HepG2 (cell line): ENCODE measurements around the gene ZFAND2A. TPM values are rescaled to one million over a fixed set of nuclear protein-coding genes. Genes with fewer than 3 reads are reported as not detected.

Experiments used
- ATF5 ChIP-seq: sonication (generic); formaldehyde crosslinking; IDR thresholded peaks from 2 replicates; pipeline ENCODE4 v1.4.0; 2020; ENCODE audit warnings: mild to moderate bottlenecking, low read depth, missing genetic modification reagents
- ATF7-NPFF ChIP-seq: sonication (generic); formaldehyde crosslinking; IDR thresholded peaks from 2 replicates; pipeline ENCODE4 v1.8.1; 2023; ENCODE audit warnings: mild to moderate bottlenecking, low read depth, missing genetic modification reagents, moderate library complexity
- BRD4 ChIP-seq: sonication (generic); formaldehyde crosslinking; IDR thresholded peaks from 2 replicates; pipeline ENCODE4 v1.4.0; 2020; ENCODE audit warnings: missing genetic modification reagents
- DMTF1 ChIP-seq: sonication (generic); formaldehyde crosslinking; IDR thresholded peaks from 2 replicates; pipeline ENCODE4 v1.4.0; 2020; ENCODE audit warnings: mild to moderate bottlenecking, missing genetic modification reagents
- DR1 ChIP-seq: sonication (generic); formaldehyde crosslinking; IDR thresholded peaks from 2 replicates; pipeline ENCODE4 v1.8.0; 2021; ENCODE audit warnings: mild to moderate bottlenecking, missing genetic modification reagents, inconsistent platforms
- FOXP1 ChIP-seq, 2 experiments: fragments of 450-650 bp in 1 of 2; IDR thresholded peaks; 2 replicates each; pipeline ENCODE4 v1.6.1; 2017 to 2018; ENCODE audit warnings: antibody characterized with exemption in 1 of 2
- IRF2 ChIP-seq: IDR thresholded peaks from 2 replicates; pipeline ENCODE4 v1.6.1; 2018; ENCODE audit warnings: missing genetic modification reagents, missing compliant biosample characterization
- KLF12 ChIP-seq: sonication (generic); formaldehyde crosslinking; IDR thresholded peaks from 2 replicates; pipeline ENCODE4 v1.4.0; 2020; ENCODE audit warnings: missing genetic modification reagents, borderline replicate concordance
- KLF9 ChIP-seq: IDR thresholded peaks from 2 replicates; pipeline ENCODE4 v1.6.1; 2016; ENCODE audit warnings: low read depth
- NR0B2 ChIP-seq: sonication (generic); formaldehyde crosslinking; IDR thresholded peaks from 2 replicates; pipeline ENCODE4 v1.4.0; 2020; ENCODE audit warnings: mild to moderate bottlenecking, missing genetic modification reagents
- NR2C2 ChIP-seq: sonication (generic); formaldehyde crosslinking; IDR thresholded peaks from 2 replicates; pipeline ENCODE4 v1.4.0; 2020; ENCODE audit warnings: missing genetic modification reagents, mild to moderate bottlenecking, moderate library complexity, borderline replicate concordance
- PPARG ChIP-seq: conservative IDR thresholded peaks from 2 replicates; pipeline ENCODE4 v1.6.1; 2016; ENCODE audit warnings: missing biosample characterization, missing genetic modification reagents
- STAG1 ChIP-seq: sonication (generic); formaldehyde crosslinking; IDR thresholded peaks from 2 replicates; pipeline ENCODE4 v1.4.0; 2020; ENCODE audit warnings: missing genetic modification reagents
- TEAD3 ChIP-seq: optimal IDR thresholded peaks from 2 replicates; pipeline ENCODE3; 2016; ENCODE audit warnings: borderline replicate concordance
- ZKSCAN8 ChIP-seq: IDR thresholded peaks from 2 replicates; pipeline ENCODE4 v1.6.1; 2016; ENCODE audit warnings: borderline replicate concordance, missing genetic modification reagents, missing compliant biosample characterization
- polyA plus RNA-seq, 8 experiments: library from polyadenylated mRNA; depleted of rRNA in 3 of 8; stranded (reverse) in 7 of 8; unstranded in 1 of 8; fragments of >200 nt; fragmentation: Illumina TruSeq in 4 of 8; extraction: Trizol in 4 of 8; gene quantifications; 2 replicates each; pipeline versions ENCODE4 v1.2.1 to v1.2.3, GENCODE V29; 2011 to 2016; ENCODE audit warnings: low read depth in 4 of 8, missing spikeins in 1 of 8, mixed read lengths in 1 of 8; ENCODE audit not compliant: insufficient read depth in 1 of 8
- total RNA-seq, 5 experiments: library from RNA; depleted of rRNA; stranded (reverse); fragments of >200 nt; fragmentation: Illumina TruSeq; extraction: Trizol; gene quantifications; 2 replicates each; pipeline ENCODE4 v1.2.3, GENCODE V29; 2016; ENCODE audit warnings: low read depth in 1 of 5
- TF ChIP-seq, protein P1 (sequence below): sonication (generic); formaldehyde crosslinking; IDR thresholded peaks from 2 replicates; pipeline ENCODE4 v1.8.0; 2023; ENCODE audit warnings: mild to moderate bottlenecking, missing genetic modification reagents
- TF ChIP-seq, protein P2 (sequence below): sonication (generic); formaldehyde crosslinking; IDR thresholded peaks from 2 replicates; pipeline ENCODE4 v1.5.0; 2020; ENCODE audit warnings: mild to moderate bottlenecking, missing genetic modification reagents
- TF ChIP-seq, protein P3 (sequence below): sonication (generic); formaldehyde crosslinking; IDR thresholded peaks from 2 replicates; pipeline ENCODE4 v1.5.1; 2020; ENCODE audit warnings: mild to moderate bottlenecking, missing genetic modification reagents, moderate library complexity
- TF ChIP-seq, protein P4 (sequence below): sonication (generic); formaldehyde crosslinking; IDR thresholded peaks from 2 replicates; pipeline ENCODE4 v1.8.0; 2022; ENCODE audit warnings: mild to moderate bottlenecking, missing genetic modification reagents, moderate library complexity

ZFAND2A gene
- total and polyA plus RNA-seq, 2 of the 13 experiments (the other 11 are each of a cell fraction or from before 2014, with no cell fraction given) = 140 to 153 TPM

DNA sequence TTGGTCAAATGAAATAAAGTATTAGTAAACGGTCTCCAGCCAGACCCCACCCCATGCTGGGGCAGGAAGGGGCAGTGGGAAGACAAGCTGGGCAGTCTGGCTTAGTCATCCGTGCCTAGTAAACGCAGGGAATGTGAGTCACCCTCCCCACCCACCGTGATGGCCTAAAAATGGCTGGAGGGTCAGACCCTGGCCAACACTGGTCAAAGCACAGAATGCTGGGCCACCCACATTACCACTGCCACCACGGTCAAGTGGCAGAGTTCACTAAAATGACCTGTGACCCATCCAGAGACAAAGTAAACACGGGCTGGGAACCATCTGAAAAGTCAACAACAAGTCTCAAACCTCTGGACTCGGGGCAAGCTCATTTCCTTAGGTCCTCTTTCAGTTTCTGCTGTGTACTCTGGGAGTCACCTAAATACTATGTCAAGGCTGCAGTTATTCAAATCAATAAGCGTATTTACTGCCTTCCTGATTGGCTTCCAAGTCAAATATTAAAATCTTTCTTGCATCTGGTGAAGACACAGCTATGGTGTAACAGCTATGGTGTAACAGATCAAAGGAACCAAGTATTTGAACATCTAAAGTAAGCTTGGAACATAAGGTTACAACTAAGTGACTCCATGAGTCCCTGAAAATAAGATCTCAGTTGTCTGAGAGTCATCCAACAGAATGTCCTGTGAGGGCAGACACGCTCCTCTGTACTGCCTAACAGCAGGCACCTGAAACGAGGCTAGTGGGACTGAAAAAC lies 3.0 kb downstream of the ZFAND2A start (continued):
- TF ChIP-seq KLF12 (CRISPR knock-in tag) (peak; percentile 72; the same call in 1 of the 2 replicates), ATF7-NPFF (CRISPR knock-in tag) (peak; percentile 58; the same call in 1 of the 2 replicates), NR0B2 (CRISPR knock-in tag) (peak; percentile 64; the same call in 1 of the 2 replicates), IRF2 (CRISPR knock-in tag) (peak; percentile 95), BRD4 (CRISPR knock-in tag) (peak; percentile 62; the same call in 1 of the 2 replicates), DR1 (peak; percentile 57; the same call in 1 of the 2 replicates), NR2C2 (CRISPR knock-in tag) (peak; percentile 96), STAG1 (CRISPR knock-in tag) (no peak; the same call in 1 of the 2 replicates), PPARG (CRISPR knock-in tag) (peak; percentile 98), DMTF1 (no peak), ATF5 (CRISPR knock-in tag) (no peak), KLF9 (CRISPR knock-in tag) (0 out of 2 replicates have a peak, but pooled peaks have one; percentile 42), TEAD3 (peak; percentile 96), ZKSCAN8 (peak; percentile 94), FOXP1 (IDR thresholded peaks at IDR 0.05) (peak; percentile 93), FOXP1 (CRISPR knock-in tag; IDR thresholded peaks at IDR 0.05) (peak; percentile 97)
- TF ChIP-seq, protein P1, sequence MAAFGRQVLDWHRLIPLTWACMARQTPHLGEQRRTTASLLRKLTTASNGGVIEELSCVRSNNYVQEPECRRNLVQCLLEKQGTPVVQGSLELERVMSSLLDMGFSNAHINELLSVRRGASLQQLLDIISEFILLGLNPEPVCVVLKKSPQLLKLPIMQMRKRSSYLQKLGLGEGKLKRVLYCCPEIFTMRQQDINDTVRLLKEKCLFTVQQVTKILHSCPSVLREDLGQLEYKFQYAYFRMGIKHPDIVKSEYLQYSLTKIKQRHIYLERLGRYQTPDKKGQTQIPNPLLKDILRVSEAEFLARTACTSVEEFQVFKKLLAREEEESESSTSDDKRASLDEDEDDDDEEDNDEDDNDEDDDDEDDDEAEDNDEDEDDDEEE = no peak
- TF ChIP-seq, protein P2, sequence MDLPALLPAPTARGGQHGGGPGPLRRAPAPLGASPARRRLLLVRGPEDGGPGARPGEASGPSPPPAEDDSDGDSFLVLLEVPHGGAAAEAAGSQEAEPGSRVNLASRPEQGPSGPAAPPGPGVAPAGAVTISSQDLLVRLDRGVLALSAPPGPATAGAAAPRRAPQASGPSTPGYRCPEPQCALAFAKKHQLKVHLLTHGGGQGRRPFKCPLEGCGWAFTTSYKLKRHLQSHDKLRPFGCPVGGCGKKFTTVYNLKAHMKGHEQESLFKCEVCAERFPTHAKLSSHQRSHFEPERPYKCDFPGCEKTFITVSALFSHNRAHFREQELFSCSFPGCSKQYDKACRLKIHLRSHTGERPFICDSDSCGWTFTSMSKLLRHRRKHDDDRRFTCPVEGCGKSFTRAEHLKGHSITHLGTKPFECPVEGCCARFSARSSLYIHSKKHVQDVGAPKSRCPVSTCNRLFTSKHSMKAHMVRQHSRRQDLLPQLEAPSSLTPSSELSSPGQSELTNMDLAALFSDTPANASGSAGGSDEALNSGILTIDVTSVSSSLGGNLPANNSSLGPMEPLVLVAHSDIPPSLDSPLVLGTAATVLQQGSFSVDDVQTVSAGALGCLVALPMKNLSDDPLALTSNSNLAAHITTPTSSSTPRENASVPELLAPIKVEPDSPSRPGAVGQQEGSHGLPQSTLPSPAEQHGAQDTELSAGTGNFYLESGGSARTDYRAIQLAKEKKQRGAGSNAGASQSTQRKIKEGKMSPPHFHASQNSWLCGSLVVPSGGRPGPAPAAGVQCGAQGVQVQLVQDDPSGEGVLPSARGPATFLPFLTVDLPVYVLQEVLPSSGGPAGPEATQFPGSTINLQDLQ = peak; percentile 61; the same call in 1 of the 2 replicates
- TF ChIP-seq, protein P3, sequence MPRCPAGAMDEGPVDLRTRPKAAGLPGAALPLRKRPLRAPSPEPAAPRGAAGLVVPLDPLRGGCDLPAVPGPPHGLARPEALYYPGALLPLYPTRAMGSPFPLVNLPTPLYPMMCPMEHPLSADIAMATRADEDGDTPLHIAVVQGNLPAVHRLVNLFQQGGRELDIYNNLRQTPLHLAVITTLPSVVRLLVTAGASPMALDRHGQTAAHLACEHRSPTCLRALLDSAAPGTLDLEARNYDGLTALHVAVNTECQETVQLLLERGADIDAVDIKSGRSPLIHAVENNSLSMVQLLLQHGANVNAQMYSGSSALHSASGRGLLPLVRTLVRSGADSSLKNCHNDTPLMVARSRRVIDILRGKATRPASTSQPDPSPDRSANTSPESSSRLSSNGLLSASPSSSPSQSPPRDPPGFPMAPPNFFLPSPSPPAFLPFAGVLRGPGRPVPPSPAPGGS (CRISPR knock-in tag) = peak; percentile 94
- TF ChIP-seq, protein P4, sequence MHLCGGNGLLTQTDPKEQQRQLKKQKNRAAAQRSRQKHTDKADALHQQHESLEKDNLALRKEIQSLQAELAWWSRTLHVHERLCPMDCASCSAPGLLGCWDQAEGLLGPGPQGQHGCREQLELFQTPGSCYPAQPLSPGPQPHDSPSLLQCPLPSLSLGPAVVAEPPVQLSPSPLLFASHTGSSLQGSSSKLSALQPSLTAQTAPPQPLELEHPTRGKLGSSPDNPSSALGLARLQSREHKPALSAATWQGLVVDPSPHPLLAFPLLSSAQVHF (CRISPR knock-in tag) = no peak
